ENCODE measurements around the gene CLDN6.
A peak's percentile ranks its signal among the peaks of the same experiment; 100 is the strongest.

CLDN6 gene

DNA sequence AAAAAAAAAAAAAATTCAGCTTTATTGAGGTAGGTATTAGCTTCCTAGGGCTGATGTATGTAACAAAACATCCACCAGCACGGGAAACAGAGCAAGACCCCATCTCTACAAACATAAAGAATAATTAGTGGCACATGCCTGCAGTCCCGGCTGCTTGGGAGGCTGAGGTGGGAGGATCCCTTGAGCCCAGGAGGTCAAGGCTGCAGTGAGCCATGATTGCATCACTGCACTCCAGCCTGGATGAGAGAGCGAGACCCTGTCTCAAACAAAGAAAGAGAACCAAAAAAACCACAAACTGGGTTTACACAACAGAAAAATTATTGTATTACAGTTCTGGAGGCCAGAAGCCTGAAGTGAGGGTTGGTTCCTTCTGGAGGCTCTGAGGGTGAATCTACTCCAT lies 24.4 kb upstream of the CLDN6 start:
- Mint-ChIP-seq H3K27ac (no peak overlapping the region), H3K4me1 (peaks cover 18% of the 10 kb centered on the region), H3K4me3 (no peak overlapping the region), H3K9me3 (no peaks in the 10 kb centered on the region), H3K36me3 (peaks cover 17% of the 10 kb centered on the region)
- DNase-seq (ENCODE audit: low spot score in 2 of 2): no peak
- no peak for ATAC-seq

- no peaks in the 10 kb centered on the region for H3K36me3 Mint-ChIP-seq
- ATAC-seq: no peak
- no peaks in the 10 kb centered on the region for H3K9me3 Mint-ChIP-seq
These were observed 20.9 kb upstream of the CLDN6 start for GRCh38 chr16:3038896-3039295.

DNA sequence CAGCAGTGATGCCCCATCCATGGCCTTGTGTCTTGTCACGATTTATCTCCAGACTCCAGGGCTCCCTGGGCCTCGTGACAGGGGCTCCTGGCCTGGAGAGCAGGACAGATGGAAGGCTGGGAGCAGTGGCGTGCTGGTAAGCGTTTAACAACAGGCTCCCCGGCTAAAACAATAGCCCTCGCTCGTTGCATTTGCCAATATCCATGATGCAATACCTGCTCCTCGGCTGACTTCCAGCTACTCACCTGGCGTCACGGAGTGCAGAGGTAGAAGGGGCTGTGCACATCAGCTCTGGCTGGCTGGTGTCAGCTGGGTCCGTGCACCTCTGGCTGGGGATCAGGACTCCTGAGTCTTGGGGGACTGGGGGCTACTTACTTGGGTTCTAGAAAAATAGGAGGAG lies 20.3 kb upstream of the CLDN6 start:
- Mint-ChIP-seq H3K36me3 (no peaks in the 10 kb centered on the region), H3K27ac (no peak overlapping the region), H3K4me1 (peaks cover 5% of the 10 kb centered on the region), H3K9me3 (no peaks in the 10 kb centered on the region), H3K4me3 (no peak overlapping the region)
- ATAC-seq (no peak), DNase-seq (ENCODE audit: low spot score in 2 of 2) (no peak)

More at GRCh38 chr16:3038896-3039295, 20.9 kb upstream of the CLDN6 start:
- Mint-ChIP-seq H3K4me3 (no peak overlapping the region), H3K4me1 (peaks cover 4% of the 10 kb centered on the region), H3K27ac (no peak overlapping the region)
- DNase-seq (ENCODE audit: low spot score in 2 of 2): no peak

- H3K27ac Mint-ChIP-seq: peak within 1 kb of the TSS; percentile 45
These were observed 18.8 kb upstream of the CLDN6 start, which contains the start of gene BICDL2 for GRCh38 chr16:3036726-3037315. BICDL2 (minus strand) TSS chr16:3036944; CDS start chr16:3035496, 1,448 bp downstream.

GRCh38 chr16:3035972-3036725 lies 18.2 kb upstream of the CLDN6 start:
- Mint-ChIP-seq H3K9me3 (no peaks in the 10 kb centered on the region), H3K27ac (no peak overlapping the region), H3K4me1 (peaks cover 17% of the 10 kb centered on the region), H3K36me3 (no peaks in the 10 kb centered on the region), H3K4me3 (no peak overlapping the region)
- no peak for ATAC-seq
- no peak for DNase-seq (ENCODE audit: low spot score in 2 of 2)

More at GRCh38 chr16:3036726-3037315, 18.8 kb upstream of the CLDN6 start, which contains the start of gene BICDL2:
- Mint-ChIP-seq H3K4me3 (peak within 1 kb of the TSS; percentile 30), H3K36me3 (no peaks in the 10 kb centered on the region), H3K4me1 (peaks cover 17% of the 10 kb centered on the region), H3K9me3 (no peaks in the 10 kb centered on the region)
- DNase-seq (ENCODE audit: low spot score in 2 of 2): no peak
- ATAC-seq: no peak

DNA sequence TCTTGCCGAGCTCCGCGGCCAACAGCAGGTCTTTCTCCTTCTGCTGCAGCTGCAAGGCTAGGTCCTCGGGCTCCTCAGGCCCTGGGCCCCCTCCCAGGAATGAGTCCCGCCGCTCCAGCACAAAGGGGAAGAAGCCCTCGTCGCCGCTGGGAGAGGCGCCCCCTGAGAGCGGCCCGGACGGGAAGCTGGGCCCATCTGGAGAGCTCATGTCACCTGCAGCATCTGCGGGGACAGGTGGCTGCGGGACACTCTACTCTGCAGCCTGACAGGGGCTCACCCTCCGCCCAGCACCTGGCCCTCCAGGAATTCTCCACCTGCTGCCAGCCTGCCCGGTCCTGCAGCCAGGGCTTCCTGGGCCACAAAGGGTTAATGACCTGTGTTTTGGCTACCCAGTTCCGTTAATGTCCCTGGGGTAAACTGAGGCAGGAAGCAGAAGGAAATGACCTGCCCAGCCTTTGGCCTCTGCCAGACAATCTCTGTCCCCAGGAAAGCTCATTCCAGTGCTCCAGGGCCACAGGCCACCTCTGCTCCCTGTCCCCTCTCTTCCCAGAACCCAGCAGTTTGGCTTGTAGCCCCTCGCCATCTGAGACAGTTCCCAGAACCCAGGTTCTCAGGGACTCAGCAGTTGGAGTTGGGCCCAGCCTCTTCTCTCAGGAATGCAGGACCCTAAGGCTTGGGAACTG lies 17.4 kb upstream of the CLDN6 start:
- Mint-ChIP-seq H3K4me3 (no peak overlapping the region), H3K27ac (no peak overlapping the region)
- no peak for ATAC-seq

DNA sequence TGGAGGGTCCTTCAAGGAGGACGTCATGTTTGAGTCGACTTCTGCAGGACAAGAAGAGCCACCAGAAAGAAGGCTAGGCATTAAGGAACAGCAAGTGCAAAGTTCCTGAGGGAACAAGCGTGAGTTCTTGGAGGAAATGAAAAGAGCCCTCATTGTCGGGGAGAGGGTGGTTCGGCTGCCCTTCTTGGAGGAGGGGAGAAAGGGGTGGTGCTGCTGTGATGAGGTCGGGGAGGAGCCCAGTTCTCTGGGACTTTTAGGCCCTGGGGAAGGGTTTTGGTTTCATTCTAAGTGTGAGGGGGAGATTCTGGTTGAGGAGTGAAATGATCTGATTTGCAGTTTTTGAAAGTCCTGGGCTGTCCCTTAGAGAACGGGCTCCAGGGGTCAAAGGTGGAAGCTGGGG lies 14.6 kb upstream of the CLDN6 start:
- H3K9me3 Mint-ChIP-seq: no peaks in the 10 kb centered on the region
- ATAC-seq (no peak), DNase-seq (ENCODE audit: low spot score in 2 of 2) (no peak)
- no peak overlapping the region for H3K27ac Mint-ChIP-seq
- H3K4me3 Mint-ChIP-seq: no peak overlapping the region
- H3K36me3 Mint-ChIP-seq: peaks cover 15% of the 10 kb centered on the region
- H3K4me1 Mint-ChIP-seq: peaks cover 41% of the 10 kb centered on the region

More for the DNA sequence above, 17.4 kb upstream of the CLDN6 start:
- Mint-ChIP-seq H3K9me3 (no peaks in the 10 kb centered on the region), H3K4me1 (peaks cover 19% of the 10 kb centered on the region), H3K36me3 (no peaks in the 10 kb centered on the region)
- no peak for DNase-seq (ENCODE audit: low spot score in 2 of 2)

DNA sequence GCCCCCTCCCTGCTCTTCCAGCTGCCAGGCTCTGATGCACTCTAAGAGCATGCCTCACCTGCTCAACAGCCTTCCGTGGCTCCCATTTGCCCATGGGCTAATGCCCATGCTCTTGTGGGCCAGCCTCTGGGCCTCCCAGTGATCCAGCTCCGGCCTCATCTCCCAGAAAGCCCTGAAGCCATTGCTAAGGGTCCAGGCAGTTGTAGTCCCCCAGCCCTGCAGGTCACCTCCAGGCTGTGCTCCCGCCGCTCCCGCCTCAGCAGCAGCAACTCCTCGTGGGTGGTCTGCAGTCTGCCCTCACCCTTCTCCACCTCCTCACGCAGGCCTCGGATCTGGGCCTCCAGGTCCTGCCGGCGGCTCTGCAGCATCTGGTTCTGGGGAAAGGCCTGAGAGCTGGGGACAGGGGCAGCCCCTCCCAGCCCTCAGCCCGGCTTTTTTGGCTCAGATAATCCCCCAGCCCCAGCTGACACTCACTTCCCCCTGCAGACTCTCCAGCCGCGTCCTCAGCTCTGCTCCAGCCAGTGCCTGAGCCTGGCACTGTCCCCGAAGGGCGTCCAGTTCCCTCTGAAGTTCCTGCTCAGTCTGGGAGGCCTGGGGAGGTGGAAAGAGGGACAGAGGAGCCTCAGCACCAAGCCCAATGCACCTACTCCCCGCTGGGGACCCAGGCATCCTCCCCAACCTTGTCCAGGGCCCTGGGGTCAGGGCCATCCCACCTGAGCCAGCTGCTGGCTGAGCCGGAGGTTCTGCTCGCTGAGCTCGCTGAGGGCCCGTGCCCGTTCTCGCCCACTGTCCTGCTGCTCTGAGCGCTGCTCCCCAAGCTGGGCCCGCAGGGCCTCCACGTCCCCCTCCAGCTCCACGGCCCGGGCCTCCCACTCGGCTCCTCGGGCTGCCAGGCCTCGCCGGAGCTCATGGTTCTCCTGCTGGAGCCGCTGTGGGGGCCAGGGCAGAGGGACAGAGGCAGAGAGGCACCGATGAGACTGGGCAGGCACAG lies 12.5 kb upstream of the CLDN6 start:
- H3K9me3 Mint-ChIP-seq: no peaks in the 10 kb centered on the region
- peaks cover 36% of the 10 kb centered on the region for H3K36me3 Mint-ChIP-seq
- no peak for DNase-seq (ENCODE audit: low spot score in 2 of 2)
- no peak overlapping the region for H3K27ac Mint-ChIP-seq
- peak overlapping the region; percentile 81 for H3K4me3 Mint-ChIP-seq
- no peak for ATAC-seq
- peaks cover 49% of the 10 kb centered on the region for H3K4me1 Mint-ChIP-seq

- H3K27ac Mint-ChIP-seq: peak overlapping the region; percentile 74
- peak in 1 of 2 donors; percentile 54 for DNase-seq (ENCODE audit: low spot score in 2 of 2)
- no peaks in the 10 kb centered on the region for H3K9me3 Mint-ChIP-seq
- peak; percentile 78 for ATAC-seq
- H3K36me3 Mint-ChIP-seq: peaks cover 45% of the 10 kb centered on the region
- peak overlapping the region; percentile 81 for H3K4me3 Mint-ChIP-seq
- H3K4me1 Mint-ChIP-seq: peaks cover 54% of the 10 kb centered on the region
These were observed 11.7 kb upstream of the CLDN6 start for GRCh38 chr16:3029491-3030221.

DNA sequence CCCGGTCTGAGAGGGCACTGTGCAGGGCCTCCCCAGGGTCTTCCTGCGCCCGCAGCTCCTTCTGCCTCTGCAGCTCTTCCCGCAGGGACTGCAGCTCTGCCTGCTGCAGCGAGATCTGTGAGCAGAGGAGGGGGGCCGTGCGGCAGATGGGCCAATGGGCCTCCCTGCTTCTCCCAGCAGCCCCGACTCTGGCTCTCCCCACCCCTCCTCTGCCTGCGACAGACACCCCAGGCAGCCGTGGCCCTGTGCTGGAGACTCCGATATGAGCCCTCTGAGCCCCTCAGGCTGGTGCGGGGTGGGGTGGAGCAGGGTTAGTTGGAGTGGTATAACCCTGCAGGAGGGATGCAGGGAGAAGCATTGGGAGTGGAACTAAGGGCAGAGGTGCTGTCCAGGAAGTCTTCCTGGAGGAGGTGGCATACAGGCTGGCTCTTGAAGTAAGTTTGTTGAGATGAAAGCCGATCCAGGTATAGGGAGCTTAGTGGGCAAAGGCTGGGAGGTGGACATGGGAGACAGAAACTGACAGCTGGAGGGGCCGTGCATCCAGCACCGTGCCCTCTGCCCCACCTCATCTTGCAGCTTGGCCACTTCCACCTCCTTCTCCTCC lies 10.8 kb upstream of the CLDN6 start:
- Mint-ChIP-seq H3K9me3 (no peaks in the 10 kb centered on the region), H3K4me1 (peaks cover 61% of the 10 kb centered on the region), H3K36me3 (peaks cover 52% of the 10 kb centered on the region), H3K4me3 (peak overlapping the region; percentile 81), H3K27ac (peak overlapping the region; percentile 74)
- DNase-seq (ENCODE audit: low spot score in 2 of 2): no peak
- ATAC-seq: no peak

GRCh38 chr16:3027983-3028715 lies 10.2 kb upstream of the CLDN6 start:
- peaks cover 59% of the 10 kb centered on the region for H3K36me3 Mint-ChIP-seq
- ATAC-seq (peak; percentile 41), DNase-seq (ENCODE audit: low spot score in 2 of 2) (peak; percentile 88 to 90)
- H3K4me3 Mint-ChIP-seq: peak overlapping the region; percentile 81
- peaks cover 66% of the 10 kb centered on the region for H3K4me1 Mint-ChIP-seq
- no peaks in the 10 kb centered on the region for H3K9me3 Mint-ChIP-seq
- H3K27ac Mint-ChIP-seq: peak overlapping the region; percentile 74

DNA sequence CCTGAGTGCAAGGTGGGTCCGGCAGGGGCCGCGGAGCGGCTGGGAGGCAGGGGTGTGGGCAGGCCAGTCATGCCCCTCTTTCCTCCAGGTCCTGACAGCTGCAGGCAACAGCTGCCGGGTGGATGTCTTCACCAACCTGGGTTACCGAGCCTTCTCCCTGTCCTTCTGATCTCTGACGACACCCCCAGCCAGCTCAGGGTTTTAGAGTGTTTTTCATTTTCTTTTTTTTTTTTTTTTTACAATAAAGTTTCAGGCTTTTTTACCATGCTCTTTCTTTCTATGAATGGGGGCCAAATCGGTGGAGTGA lies 9.5 kb upstream of the CLDN6 start:
- peaks cover 66% of the 10 kb centered on the region for H3K4me1 Mint-ChIP-seq
- no peak for ATAC-seq
- no peak for DNase-seq (ENCODE audit: low spot score in 2 of 2)
- H3K36me3 Mint-ChIP-seq: peaks cover 64% of the 10 kb centered on the region
- H3K9me3 Mint-ChIP-seq: no peaks in the 10 kb centered on the region
- H3K27ac Mint-ChIP-seq: no peak overlapping the region
- peak overlapping the region; percentile 81 for H3K4me3 Mint-ChIP-seq

DNA sequence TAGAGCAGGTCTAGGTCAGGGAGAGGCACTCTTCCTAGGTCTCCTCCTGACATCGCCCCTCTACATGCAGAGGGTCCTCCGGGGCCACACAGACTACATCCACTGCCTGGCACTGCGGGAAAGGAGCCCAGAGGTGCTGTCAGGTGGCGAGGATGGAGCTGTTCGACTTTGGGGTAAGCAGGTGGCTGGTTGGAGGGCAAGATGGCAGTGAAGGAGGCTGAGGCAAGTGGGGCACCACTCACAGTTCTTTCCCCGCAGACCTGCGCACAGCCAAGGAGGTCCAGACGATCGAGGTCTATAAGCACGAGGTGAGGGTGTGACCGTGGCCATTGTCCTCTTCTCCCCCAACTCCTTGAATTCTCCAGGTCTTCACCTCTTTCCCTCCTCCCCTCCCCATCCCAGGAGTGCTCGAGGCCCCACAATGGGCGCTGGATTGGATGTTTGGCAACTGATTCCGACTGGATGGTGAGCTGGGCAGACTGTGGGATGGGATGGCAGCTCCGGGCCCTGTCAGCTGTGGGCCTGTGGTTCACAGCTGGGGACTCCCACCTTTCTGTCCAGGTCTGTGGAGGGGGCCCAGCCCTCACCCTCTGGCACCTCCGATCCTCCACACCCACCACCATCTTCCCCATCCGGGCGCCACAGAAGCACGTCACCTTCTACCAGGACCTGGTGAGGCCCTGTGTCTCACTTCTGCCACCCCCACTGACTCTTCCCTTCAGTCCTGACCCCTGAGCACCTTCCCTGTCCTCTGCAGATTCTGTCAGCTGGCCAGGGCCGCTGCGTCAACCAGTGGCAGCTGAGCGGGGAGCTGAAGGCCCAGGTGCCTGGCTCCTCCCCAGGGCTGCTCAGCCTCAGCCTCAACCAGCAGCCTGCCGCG lies 8.9 kb upstream of the CLDN6 start:
- Mint-ChIP-seq H3K9me3 (no peaks in the 10 kb centered on the region), H3K4me1 (peaks cover 68% of the 10 kb centered on the region), H3K27ac (no peak overlapping the region), H3K36me3 (peaks cover 70% of the 10 kb centered on the region), H3K4me3 (no peak overlapping the region)
- ATAC-seq (no peak), DNase-seq (ENCODE audit: low spot score in 2 of 2) (no peak)

Data from stimulated activated effector memory CD8-positive, alpha-beta T cell treated with anti-CD3 and anti-CD28 coated beads, Interleukin-12 subunit alpha, Interleukin-12 subunit beta, amount 100 ng/mL, for 72 hours (primary cell).